Activated naive CD4-positive, alpha-beta T cell treated with Interleukin-2 at 50 U/mL for 16 hours (primary cell): ENCODE results near the gene ZNF804A.

ENCODE experiments used
- DNase-seq: peaks from one replicate; pipeline ENCODE4 v3.0.0-alpha.2; 2020

Gene ZNF804A

DNA sequence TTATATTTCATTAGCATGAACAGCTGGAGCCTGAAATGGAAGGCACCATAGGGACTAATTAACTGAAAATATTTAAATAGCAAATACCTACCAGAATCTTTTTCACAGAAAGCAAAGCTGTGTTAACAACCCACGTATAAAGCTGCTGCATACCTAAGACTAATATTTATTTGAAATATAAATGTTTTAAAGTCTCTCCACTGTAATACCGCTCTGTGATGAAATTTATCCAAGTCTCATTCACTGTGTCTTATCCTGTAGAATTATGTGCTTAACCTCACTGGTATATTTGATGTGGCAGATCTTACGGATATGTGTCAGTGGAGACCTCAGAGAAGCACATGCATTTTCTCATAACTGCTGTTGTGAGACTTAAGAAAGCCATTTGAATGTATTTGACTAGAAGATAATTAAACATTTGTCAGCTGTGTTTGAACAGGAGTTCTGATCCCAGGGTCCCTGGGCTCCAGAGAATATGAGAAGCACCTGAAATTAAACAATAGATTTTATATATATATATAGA is 373.3 kb downstream of the ZNF804A start:
- no peak for DNase-seq
